AG09319 (cell line): ENCODE measurements around the gene FADS1.
A peak's percentile ranks its signal among the peaks of the same experiment; 100 is the strongest.

ENCODE experiments used
- DNase-seq: peaks from one replicate; pipeline ENCODE4 v3.0.0-alpha.2; 2010; ENCODE audit warnings: low read depth; ENCODE audit errors: extremely low read depth
- CTCF ChIP-seq: IDR thresholded peaks from 2 replicates; pipeline ENCODE4 v1.5.1; 2011; ENCODE audit warnings: low read depth, mild to moderate bottlenecking, inconsistent platforms, low read length, moderate library complexity

FADS1 gene

GRCh38 chr11:61778357-61778886 is 38.4 kb downstream of the FADS1 start:
- TF ChIP-seq CTCF = no peak

DNA sequence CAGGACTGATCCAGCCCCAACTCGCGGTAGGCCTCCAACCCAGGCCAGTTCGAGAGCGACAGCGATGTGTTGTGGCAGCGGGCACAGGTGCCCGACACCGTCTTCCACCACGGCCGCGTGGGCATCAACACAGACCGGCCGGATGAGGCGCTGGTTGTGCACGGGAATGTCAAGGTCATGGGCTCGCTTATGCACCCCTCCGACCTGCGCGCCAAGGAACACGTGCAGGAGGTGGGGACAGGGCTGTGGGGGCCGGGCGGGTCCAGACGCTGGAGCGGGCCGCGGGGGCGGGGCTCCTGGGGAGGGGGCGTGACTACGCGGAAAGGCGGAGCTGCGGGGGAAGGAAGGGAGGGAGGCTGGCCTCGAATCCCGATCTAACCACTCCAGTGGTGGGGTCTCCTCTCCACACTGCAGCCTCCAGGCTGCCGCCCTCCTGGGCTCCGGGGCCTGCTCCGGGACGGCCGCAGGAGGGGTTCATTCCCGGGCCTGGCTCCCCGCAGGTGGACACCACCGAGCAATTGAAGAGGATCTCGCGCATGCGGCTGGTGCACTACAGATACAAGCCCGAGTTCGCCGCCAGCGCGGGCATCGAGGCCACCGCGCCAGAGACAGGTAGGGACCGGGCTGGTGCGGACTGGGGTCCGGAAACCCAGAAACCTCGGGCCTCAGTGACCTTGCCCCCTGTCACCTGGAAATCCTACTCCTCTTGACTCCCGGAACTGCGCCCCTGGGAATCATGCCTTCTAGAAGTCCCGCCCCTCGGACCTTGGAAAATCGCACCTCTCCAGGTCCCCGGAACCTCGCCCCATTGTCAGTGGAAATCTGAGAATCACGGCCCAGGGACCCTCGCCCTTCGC is 39.3 kb downstream of the FADS1 start:
- no peak; the same call in 1 of the 2 replicates for TF ChIP-seq CTCF
- DNase-seq = no peak

More at GRCh38 chr11:61778357-61778886, 38.4 kb downstream of the FADS1 start:
- DNase-seq = no peak

GRCh38 chr11:61776561-61777075 is 40.2 kb downstream of the FADS1 start:
- peak; percentile 8 for DNase-seq
- TF ChIP-seq CTCF = peak; percentile 74

DNA sequence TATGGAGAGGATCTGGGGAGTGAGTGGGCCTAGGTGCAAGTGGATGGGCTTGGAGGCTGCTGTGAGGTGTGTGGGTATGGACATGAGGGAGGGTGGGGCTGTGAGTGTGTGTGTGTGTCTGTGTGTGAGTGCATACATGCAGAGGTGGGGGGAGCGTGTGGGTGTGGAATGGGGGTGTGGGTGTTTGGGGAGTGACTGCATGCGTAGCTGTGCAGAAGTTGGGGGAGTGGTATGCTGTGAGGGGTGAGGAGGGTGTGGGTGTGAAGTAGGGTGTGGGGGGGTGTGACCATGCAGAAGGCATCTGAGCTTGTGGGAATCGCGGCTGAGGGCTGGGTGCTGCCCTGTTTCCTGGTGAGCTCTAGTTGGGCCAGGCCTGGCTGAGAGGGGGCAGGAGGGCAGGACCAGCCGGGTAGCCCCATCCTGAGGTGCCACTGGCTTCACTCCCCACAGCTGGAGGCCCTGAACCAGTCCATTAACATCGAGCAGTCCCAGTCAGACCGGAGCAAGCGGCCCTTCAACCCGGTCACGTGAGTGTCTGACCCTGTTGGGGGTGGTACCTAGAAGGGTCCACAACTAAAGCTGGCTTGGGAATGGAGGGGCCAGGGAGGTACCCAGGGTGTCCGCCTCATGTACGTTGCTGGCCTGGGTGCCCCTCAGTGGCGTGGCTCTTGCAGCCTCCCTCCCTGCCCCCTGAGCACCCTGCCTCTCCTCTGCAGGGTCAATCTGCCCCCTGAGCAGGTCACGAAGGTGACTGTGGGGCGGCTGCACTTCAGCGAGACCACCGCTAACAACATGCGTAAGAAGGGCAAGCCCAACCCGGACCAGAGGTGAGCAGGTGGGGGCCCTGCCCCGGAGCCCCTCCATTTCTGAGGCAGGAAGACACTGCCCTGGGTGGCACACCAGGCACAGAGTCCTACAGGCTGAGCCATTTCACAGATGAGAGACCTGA is 40.9 kb downstream of the FADS1 start:
- no peak for DNase-seq
- no peak for TF ChIP-seq CTCF

- TF ChIP-seq CTCF = no peak
- DNase-seq = no peak
Observed at GRCh38 chr11:61775106-61775505, 41.7 kb downstream of the FADS1 start.

DNA sequence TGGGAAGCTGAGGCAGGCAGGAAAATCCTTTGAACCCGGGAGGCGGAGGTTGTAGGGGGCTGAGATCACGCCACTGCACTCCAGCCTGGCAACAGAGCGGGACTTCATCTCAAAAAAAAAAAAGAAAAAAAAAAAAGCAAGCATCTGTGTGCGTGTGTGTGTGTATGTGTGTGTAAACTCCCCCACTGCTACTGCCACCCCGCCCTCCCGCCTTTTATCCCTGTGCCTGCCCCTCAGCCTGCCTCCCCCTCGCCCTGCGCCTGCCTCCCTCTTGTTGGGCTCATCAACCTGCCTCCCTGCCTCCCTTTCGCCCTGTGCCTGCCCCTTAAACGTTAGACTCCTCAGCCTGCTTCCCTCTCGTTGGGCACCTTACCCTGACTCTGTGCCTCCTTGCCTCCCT is 42.4 kb downstream of the FADS1 start:
- TF ChIP-seq CTCF = no peak
- DNase-seq = no peak
